ENCODE data around the gene ETV7.
"Not testable (repeated sequence)": the region's sequence is repeated elsewhere in the genome, so short reads cannot be mapped to it uniquely, and the experiment has no call there.

ETV7 gene

GRCh38 chr6:36339146-36339545 lies 48.3 kb downstream of the ETV7 start:
- DNase-seq (ENCODE audit: low spot score), result no peak

- not testable (repeated sequence) for DNase-seq (ENCODE audit: low spot score)
These were observed 49.2 kb downstream of the ETV7 start for GRCh38 chr6:36338223-36338622.

- DNase-seq (ENCODE audit: low spot score), result peak; percentile 60
These were observed 49.7 kb downstream of the ETV7 start for GRCh38 chr6:36337814-36338213.

- no peak for DNase-seq (ENCODE audit: low spot score)
These were observed 50.7 kb downstream of the ETV7 start, which contains the start of gene BNIP5 for GRCh38 chr6:36336779-36337241. TSS of gene BNIP5 (minus strand) at chr6:36336888. CDS start at chr6:36330690, 6,198 bp downstream.

GRCh38 chr6:36336208-36336710 lies 51.2 kb downstream of the ETV7 start:
- no peak for DNase-seq (ENCODE audit: low spot score)

- DNase-seq (ENCODE audit: low spot score), result no peak
These were observed 51.8 kb downstream of the ETV7 start for GRCh38 chr6:36335465-36336207.

- peak; percentile 41 for DNase-seq (ENCODE audit: low spot score)
These were observed 52.5 kb downstream of the ETV7 start for GRCh38 chr6:36334832-36335459.

GRCh38 chr6:36333931-36334725 lies 53.3 kb downstream of the ETV7 start:
- no peak for DNase-seq (ENCODE audit: low spot score)

GRCh38 chr6:36333171-36333895 lies 54.1 kb downstream of the ETV7 start:
- no peak for DNase-seq (ENCODE audit: low spot score)

GRCh38 chr6:36331381-36331780 lies 56.1 kb downstream of the ETV7 start:
- DNase-seq (ENCODE audit: low spot score), result no peak

- no peak for DNase-seq (ENCODE audit: low spot score)
These were observed 57.1 kb downstream of the ETV7 start for GRCh38 chr6:36330366-36330765.

- DNase-seq (ENCODE audit: low spot score), result no peak
These were observed 57.6 kb downstream of the ETV7 start for GRCh38 chr6:36329798-36330291.

GRCh38 chr6:36328600-36328999 lies 58.9 kb downstream of the ETV7 start:
- DNase-seq (ENCODE audit: low spot score), result no peak

GRCh38 chr6:36327919-36328236 lies 59.6 kb downstream of the ETV7 start:
- no peak for DNase-seq (ENCODE audit: low spot score)

- no peak for DNase-seq (ENCODE audit: low spot score)
These were observed 60.1 kb downstream of the ETV7 start for GRCh38 chr6:36327226-36327918.

- DNase-seq (ENCODE audit: low spot score), result no peak
These were observed 61.0 kb downstream of the ETV7 start for GRCh38 chr6:36326356-36326995.

GRCh38 chr6:36324715-36325114 lies 62.8 kb downstream of the ETV7 start:
- DNase-seq (ENCODE audit: low spot score), result no peak

GRCh38 chr6:36324191-36324590 lies 63.3 kb downstream of the ETV7 start:
- no peak for DNase-seq (ENCODE audit: low spot score)

GRCh38 chr6:36323062-36323461 lies 64.4 kb downstream of the ETV7 start:
- DNase-seq (ENCODE audit: low spot score), result no peak

GRCh38 chr6:36322591-36322990 lies 64.9 kb downstream of the ETV7 start:
- no peak for DNase-seq (ENCODE audit: low spot score)

GRCh38 chr6:36320475-36320874 lies 67.0 kb downstream of the ETV7 start:
- DNase-seq (ENCODE audit: low spot score), result no peak
